ENCODE results near the gene CYP4B1. TPM values are rescaled to one million over a fixed set of nuclear protein-coding genes. Genes with fewer than 3 reads are reported as not detected.

The CYP4B1 gene
- total RNA-seq, 1 experiment from 2014 or later, result not detected

DNA sequence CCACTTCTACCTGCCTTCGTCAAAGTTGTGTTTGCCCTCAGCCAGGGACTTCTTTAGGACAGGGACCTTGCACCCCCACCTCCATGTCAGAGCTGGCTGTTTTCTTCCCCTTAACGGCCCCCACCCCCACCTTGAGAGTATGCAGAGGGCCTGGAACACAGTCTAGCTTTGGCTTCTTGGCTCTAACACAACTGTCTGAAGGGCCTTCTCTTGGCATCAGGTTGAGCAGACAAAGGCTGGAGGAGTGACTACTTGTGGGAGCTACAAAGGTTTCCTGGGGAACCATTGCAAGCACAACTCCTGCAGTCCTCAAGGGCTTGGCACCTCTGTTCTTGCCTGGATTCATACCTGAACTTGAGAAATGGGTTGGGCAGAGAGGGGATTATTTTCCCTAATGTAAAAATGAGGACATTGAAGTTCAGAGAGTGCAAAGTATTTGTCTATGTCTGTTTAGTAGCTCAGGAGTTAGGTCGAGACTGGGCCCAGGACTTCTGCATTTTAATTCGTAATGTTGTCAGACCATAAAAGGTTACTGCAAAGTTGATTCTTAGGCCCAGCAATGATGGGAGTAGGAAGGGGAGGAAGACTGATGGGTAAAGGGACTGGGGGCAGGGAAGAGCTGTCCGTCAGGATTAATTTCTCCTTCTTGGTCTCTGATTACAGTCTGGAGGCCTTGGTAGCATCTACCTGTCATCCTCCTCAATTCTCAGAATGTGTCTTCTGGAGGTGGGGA is 2.6 kb downstream of the CYP4B1 start:
- no peaks in the 10 kb centered on the region for H3K36me3 ChIP-seq (ENCODE audit: insufficient read depth, low read length)
- H3K4me3 ChIP-seq (ENCODE audit: low read length), result no peak overlapping the region
- H3K9me3 ChIP-seq (ENCODE audit: low read length), result no peaks in the 10 kb centered on the region
- no peaks in the 10 kb centered on the region for H3K27me3 ChIP-seq (ENCODE audit: low read length)
- no peak overlapping the region for H3K4me2 ChIP-seq (ENCODE audit: low read depth, low read length, poor library complexity, severe bottlenecking)
- no peak overlapping the region for H2AFZ ChIP-seq (ENCODE audit: low read length)
- no peaks in the 10 kb centered on the region for H4K20me1 ChIP-seq (ENCODE audit: insufficient read depth, low read depth, low read length)
- no peaks in the 10 kb centered on the region for H3K79me2 ChIP-seq (ENCODE audit: low read length)
- DNase-seq, result no peak
- no peak overlapping the region for H3K27ac ChIP-seq (ENCODE audit: low read length)
- H3K9ac ChIP-seq (ENCODE audit: low read length), result no peak overlapping the region
- no peaks in the 10 kb centered on the region for H3K4me1 ChIP-seq (ENCODE audit: low read length)
- no peaks in the 10 kb centered on the region for H3K9me2 ChIP-seq (replicated peaks; ENCODE audit: insufficient read depth, low read length)

DNA sequence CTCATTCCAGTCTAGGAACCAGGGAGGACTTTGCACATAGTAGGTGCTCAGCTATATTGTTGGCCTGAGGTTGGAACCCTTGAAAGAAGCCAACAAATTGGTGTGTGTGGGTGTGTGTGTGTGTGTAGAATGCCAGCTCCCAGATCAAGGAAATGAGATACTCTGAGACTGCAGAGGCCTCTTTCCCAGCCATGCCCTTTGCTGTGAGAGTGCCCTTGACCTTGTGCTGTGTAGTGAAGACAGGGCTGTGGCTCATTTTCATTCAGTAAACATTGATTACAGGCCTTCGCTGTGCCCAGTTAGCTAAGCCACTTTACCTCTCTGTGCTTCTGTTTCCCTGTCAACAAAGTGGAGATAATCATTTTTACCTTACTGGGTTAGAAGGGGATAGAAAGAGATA is 3.2 kb downstream of the CYP4B1 start:
- no peak overlapping the region for H3K27ac ChIP-seq (ENCODE audit: low read length)
- no peak overlapping the region for H3K4me2 ChIP-seq (ENCODE audit: low read depth, low read length, poor library complexity, severe bottlenecking)
- H3K4me3 ChIP-seq (ENCODE audit: low read length), result no peak overlapping the region
- H3K27me3 ChIP-seq (ENCODE audit: low read length), result no peaks in the 10 kb centered on the region
- no peak for DNase-seq
- H3K9me3 ChIP-seq (ENCODE audit: low read length), result no peaks in the 10 kb centered on the region
- no peak overlapping the region for H3K9ac ChIP-seq (ENCODE audit: low read length)
- H3K79me2 ChIP-seq (ENCODE audit: low read length), result no peaks in the 10 kb centered on the region
- no peak overlapping the region for H2AFZ ChIP-seq (ENCODE audit: low read length)
- no peaks in the 10 kb centered on the region for H3K4me1 ChIP-seq (ENCODE audit: low read length)
- no peaks in the 10 kb centered on the region for H3K36me3 ChIP-seq (ENCODE audit: insufficient read depth, low read length)
- no peaks in the 10 kb centered on the region for H4K20me1 ChIP-seq (ENCODE audit: insufficient read depth, low read depth, low read length)
- no peaks in the 10 kb centered on the region for H3K9me2 ChIP-seq (replicated peaks; ENCODE audit: insufficient read depth, low read length)

DNA sequence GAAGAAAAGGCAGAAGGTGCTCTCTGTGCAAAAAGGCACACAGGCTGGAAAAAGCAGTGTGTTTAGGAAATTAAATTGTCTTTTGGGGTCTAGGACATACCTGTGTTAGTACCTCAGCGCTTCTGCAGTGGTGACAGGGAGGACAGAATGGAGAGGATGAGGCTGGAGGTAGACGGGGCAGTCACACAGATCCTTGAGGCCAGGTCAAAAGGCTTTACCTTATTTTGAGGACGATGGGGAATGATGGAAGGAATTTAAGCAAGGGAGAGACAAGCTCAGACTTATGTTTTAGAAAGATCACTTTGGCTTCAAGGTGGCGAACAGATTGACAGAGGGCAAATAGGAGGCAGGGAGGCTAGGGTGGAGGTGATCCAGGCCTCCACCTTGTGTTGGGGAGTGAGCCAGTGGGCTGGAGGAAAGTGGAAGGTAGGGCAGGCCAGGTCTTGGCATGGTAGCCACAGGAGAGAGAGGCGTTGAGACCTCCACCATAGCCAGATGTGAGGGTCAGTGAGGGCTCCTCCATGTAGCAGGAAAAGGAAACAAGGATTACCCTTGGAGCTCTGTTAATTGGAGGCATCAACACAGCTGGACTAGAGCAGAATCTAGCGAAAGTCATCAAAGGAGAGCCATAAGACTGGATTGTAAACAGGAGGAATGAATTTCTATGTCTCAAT is 4.2 kb downstream of the CYP4B1 start:
- Histone ChIP-seq H3K27ac (ENCODE audit: low read length) (no peak overlapping the region), H4K20me1 (ENCODE audit: insufficient read depth, low read depth, low read length) (no peaks in the 10 kb centered on the region), H3K79me2 (ENCODE audit: low read length) (no peaks in the 10 kb centered on the region), H3K9me2 (replicated peaks; ENCODE audit: insufficient read depth, low read length) (no peaks in the 10 kb centered on the region), H3K4me1 (ENCODE audit: low read length) (no peaks in the 10 kb centered on the region), H3K9ac (ENCODE audit: low read length) (no peak overlapping the region), H3K4me2 (ENCODE audit: low read depth, low read length, poor library complexity, severe bottlenecking) (no peak overlapping the region), H3K27me3 (ENCODE audit: low read length) (no peaks in the 10 kb centered on the region), H3K9me3 (ENCODE audit: low read length) (no peaks in the 10 kb centered on the region), H2AFZ (ENCODE audit: low read length) (no peak overlapping the region), H3K36me3 (ENCODE audit: insufficient read depth, low read length) (no peaks in the 10 kb centered on the region), H3K4me3 (ENCODE audit: low read length) (no peak overlapping the region)
- no peak for DNase-seq

- Histone ChIP-seq H3K9ac (ENCODE audit: low read length) (no peak overlapping the region), H3K27me3 (ENCODE audit: low read length) (no peaks in the 10 kb centered on the region), H3K9me3 (ENCODE audit: low read length) (no peaks in the 10 kb centered on the region), H3K36me3 (ENCODE audit: insufficient read depth, low read length) (no peaks in the 10 kb centered on the region), H3K79me2 (ENCODE audit: low read length) (no peaks in the 10 kb centered on the region), H3K4me1 (ENCODE audit: low read length) (no peaks in the 10 kb centered on the region), H2AFZ (ENCODE audit: low read length) (no peak overlapping the region), H3K9me2 (replicated peaks; ENCODE audit: insufficient read depth, low read length) (no peaks in the 10 kb centered on the region), H3K4me3 (ENCODE audit: low read length) (no peak overlapping the region), H3K4me2 (ENCODE audit: low read depth, low read length, poor library complexity, severe bottlenecking) (no peak overlapping the region), H4K20me1 (ENCODE audit: insufficient read depth, low read depth, low read length) (no peaks in the 10 kb centered on the region), H3K27ac (ENCODE audit: low read length) (no peak overlapping the region)
- DNase-seq, result no peak
Measured at GRCh38 chr1:46804027-46804889, 5.4 kb downstream of the CYP4B1 start.

GRCh38 chr1:46804926-46805325 is 6.1 kb downstream of the CYP4B1 start:
- H3K27me3 ChIP-seq (ENCODE audit: low read length), result no peaks in the 10 kb centered on the region
- no peaks in the 10 kb centered on the region for H3K9me3 ChIP-seq (ENCODE audit: low read length)
- no peaks in the 10 kb centered on the region for H3K36me3 ChIP-seq (ENCODE audit: insufficient read depth, low read length)
- no peak for DNase-seq
- H3K9ac ChIP-seq (ENCODE audit: low read length), result no peak overlapping the region
- H4K20me1 ChIP-seq (ENCODE audit: insufficient read depth, low read depth, low read length), result no peaks in the 10 kb centered on the region
- H3K4me1 ChIP-seq (ENCODE audit: low read length), result no peaks in the 10 kb centered on the region
- no peak overlapping the region for H3K4me3 ChIP-seq (ENCODE audit: low read length)
- H3K27ac ChIP-seq (ENCODE audit: low read length), result no peak overlapping the region
- H3K4me2 ChIP-seq (ENCODE audit: low read depth, low read length, poor library complexity, severe bottlenecking), result no peak overlapping the region
- H3K9me2 ChIP-seq (replicated peaks; ENCODE audit: insufficient read depth, low read length), result no peaks in the 10 kb centered on the region
- H3K79me2 ChIP-seq (ENCODE audit: low read length), result no peaks in the 10 kb centered on the region
- no peak overlapping the region for H2AFZ ChIP-seq (ENCODE audit: low read length)

GRCh38 chr1:46805755-46806154 is 6.9 kb downstream of the CYP4B1 start:
- no peaks in the 10 kb centered on the region for H3K79me2 ChIP-seq (ENCODE audit: low read length)
- no peaks in the 10 kb centered on the region for H3K9me3 ChIP-seq (ENCODE audit: low read length)
- H3K9ac ChIP-seq (ENCODE audit: low read length), result no peak overlapping the region
- no peak overlapping the region for H3K4me3 ChIP-seq (ENCODE audit: low read length)
- no peaks in the 10 kb centered on the region for H4K20me1 ChIP-seq (ENCODE audit: insufficient read depth, low read depth, low read length)
- H3K4me1 ChIP-seq (ENCODE audit: low read length), result no peaks in the 10 kb centered on the region
- no peak overlapping the region for H3K4me2 ChIP-seq (ENCODE audit: low read depth, low read length, poor library complexity, severe bottlenecking)
- H3K27me3 ChIP-seq (ENCODE audit: low read length), result no peaks in the 10 kb centered on the region
- no peaks in the 10 kb centered on the region for H3K9me2 ChIP-seq (replicated peaks; ENCODE audit: insufficient read depth, low read length)
- no peak overlapping the region for H2AFZ ChIP-seq (ENCODE audit: low read length)
- H3K36me3 ChIP-seq (ENCODE audit: insufficient read depth, low read length), result no peaks in the 10 kb centered on the region
- DNase-seq, result no peak
- H3K27ac ChIP-seq (ENCODE audit: low read length), result no peak overlapping the region

DNA sequence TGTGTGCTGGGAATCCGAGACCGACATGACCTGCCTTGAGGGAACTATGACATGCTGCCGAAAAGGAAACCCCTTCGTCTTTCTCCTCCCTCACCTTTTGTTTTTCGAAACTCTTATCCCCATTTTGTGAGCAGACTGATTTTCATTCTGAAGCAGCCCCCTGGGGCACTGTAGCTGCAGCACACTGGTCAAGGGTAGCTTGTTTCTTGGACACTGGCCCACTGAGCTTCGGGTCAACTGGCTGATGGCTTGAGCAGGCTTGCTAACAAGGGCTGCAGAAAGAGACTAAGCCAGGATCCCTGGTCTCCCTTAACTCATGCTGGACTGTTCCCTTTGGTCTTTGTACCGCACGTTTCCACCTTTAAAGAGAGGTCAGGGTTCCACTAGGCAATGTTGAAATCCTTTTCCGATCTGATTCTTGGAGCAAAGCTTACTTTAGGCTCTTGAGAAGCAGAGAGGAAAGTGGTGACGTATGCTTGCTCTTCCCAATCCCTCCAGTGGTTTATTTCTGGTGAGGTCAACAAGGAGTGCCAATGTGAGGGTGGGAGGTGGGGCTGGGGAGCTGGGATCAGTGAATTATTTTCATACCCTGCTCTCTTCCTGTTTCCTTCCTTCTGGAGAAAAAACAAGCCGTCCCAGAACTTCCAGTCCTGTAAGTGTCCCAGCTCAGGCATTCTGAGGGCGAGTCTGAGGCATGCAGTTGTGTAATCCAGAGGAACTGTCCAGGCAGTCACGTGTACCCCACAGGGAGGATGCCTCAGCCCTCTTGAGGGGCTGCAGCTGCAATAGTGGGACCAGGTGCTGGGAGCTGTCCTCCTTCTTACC is 7.6 kb downstream of the CYP4B1 start:
- Histone ChIP-seq H3K9me2 (replicated peaks; ENCODE audit: insufficient read depth, low read length) (no peaks in the 10 kb centered on the region), H3K9ac (ENCODE audit: low read length) (no peak overlapping the region), H2AFZ (ENCODE audit: low read length) (no peak overlapping the region), H3K9me3 (ENCODE audit: low read length) (no peaks in the 10 kb centered on the region), H3K4me2 (ENCODE audit: low read depth, low read length, poor library complexity, severe bottlenecking) (no peak overlapping the region), H3K79me2 (ENCODE audit: low read length) (no peaks in the 10 kb centered on the region), H3K4me1 (ENCODE audit: low read length) (no peaks in the 10 kb centered on the region), H3K27me3 (ENCODE audit: low read length) (no peaks in the 10 kb centered on the region), H3K4me3 (ENCODE audit: low read length) (no peak overlapping the region), H4K20me1 (ENCODE audit: insufficient read depth, low read depth, low read length) (no peaks in the 10 kb centered on the region), H3K27ac (ENCODE audit: low read length) (no peak overlapping the region), H3K36me3 (ENCODE audit: insufficient read depth, low read length) (no peaks in the 10 kb centered on the region)
- DNase-seq, result no peak
